ENCODE measurements around the gene RGL4. TPM values are rescaled to one million over a fixed set of nuclear protein-coding genes. Genes with fewer than 3 reads are reported as not detected.

Gene RGL4
- total RNA-seq, 1 donor from 2014 or later: not detected

GRCh38 chr22:23681026-23681809 is 9.6 kb upstream of the RGL4 start:
- no peak for DNase-seq

DNA sequence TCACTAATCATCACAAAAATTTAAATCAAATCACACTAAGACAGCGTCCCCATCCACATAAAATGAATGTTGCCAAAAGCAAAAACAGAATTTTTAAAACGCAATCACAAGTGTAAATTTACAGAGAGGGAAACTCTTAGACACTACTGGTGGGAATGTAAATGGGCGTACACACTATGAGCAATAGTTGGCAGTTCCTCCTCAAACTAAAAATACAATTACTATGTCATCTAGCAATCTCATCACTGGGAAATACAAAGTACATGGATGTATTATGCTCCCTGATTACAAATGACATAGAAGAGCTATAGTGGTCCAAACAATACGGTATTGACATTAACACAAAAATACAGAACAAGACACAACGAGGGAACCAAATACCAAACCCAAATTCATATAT is 8.7 kb upstream of the RGL4 start:
- DNase-seq: no peak

GRCh38 chr22:23682827-23683355 is 7.9 kb upstream of the RGL4 start:
- no peak for DNase-seq

DNA sequence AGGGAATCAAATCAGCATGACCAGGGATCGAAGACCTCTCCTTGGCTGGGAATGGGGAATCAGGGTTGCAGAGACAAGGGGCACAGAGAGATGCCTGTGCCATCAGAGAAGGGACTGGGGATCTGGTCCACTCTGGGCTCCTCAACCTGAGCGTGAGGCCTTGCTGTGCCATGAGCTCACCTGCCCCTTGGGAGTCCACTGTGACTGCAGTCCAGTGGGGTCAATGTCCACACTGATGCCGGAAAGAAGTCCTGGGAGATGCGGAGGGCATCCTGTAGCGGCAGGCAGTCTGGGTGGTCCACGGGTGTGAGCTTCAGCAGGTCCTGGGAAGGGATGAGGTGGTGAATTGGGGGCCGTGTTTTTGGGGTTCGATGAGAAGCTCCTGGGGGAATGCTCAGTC is 7.3 kb upstream of the RGL4 start:
- DNase-seq: no peak

DNA sequence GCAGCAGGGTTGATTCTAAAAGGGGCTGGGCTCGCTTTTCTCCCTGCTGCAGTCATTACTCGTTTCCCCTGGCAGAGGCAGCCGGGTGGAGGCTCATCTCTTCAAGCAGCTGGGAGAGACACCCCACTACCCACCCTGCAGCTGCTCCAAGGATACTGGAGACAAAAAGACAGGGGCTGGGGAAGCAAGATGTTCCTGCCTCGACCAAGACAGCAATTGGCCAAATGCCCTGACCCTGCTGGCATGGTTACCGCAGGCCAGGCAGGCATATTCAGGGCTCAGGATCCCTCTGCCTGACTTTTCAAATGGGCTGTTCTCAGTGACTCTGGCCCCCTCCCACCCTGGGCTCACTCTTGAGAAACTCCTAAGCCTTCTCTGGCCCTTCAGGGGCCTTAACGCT is 6.8 kb upstream of the RGL4 start:
- no peak for DNase-seq

DNA sequence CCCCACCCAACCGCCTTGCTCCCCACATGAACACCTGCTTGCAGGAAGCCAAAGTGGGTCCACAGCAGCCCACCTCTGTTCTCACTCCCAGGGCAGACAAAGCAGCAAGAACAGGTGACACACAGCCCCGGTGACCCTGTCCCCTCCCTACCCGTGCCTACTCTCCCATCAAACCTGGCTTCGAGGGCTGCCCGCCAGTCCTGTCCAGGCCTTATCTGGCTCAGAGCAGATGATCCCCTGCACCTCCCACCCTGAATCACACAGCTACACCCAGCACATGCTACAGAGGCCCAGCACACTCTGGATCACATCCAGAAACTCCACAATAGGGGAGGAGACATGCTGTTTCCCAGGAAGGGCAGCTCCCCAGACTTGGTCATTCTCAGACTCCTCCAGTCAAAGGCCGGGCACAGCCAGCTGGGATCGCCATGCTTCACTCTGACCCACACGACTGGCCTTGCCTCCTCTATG is 6.2 kb upstream of the RGL4 start:
- no peak for DNase-seq

GRCh38 chr22:23685205-23685784 is 5.5 kb upstream of the RGL4 start:
- DNase-seq: no peak

GRCh38 chr22:23686416-23687024 is 4.3 kb upstream of the RGL4 start:
- DNase-seq: no peak

DNA sequence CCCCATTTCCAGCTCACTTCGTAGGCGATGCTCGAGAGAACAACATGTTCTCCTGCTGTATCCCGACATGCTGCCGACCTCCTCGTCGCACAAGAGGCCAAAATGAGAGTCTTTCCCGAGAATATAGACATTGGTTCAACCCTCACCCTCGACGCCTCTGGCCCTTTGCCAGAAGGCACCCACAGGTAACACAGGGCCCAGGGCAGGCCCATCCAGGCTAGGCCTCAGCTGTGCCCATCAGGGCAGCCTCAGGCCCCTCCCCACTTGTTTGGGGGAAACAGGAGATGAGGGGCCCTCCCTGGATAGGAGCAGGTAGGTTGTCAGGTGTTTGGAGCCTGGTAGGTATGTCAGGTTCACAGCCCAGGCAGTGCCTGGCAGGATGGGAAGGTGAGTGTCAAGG is 2.7 kb upstream of the RGL4 start:
- no peak for DNase-seq

DNA sequence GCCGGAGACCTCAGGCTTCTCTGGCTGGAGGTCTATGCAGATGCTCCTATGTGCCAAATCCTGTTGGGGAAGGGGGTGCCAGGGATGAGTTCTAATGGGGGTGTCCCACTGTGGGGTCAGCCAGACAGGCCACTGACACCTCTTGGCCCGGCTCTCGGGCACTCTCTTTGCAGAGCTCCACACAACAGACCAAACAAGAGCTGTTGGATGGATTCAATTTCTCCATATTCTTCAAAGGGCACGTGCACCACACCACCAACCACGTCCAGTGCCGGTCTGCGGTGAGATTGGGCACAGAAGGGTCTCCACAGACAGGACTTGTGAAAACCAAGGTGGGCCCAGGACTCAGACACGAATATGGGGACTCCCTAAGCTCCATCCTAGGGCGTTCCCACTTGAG is 2.2 kb upstream of the RGL4 start:
- DNase-seq: no peak

GRCh38 chr22:23689414-23689813 is 1.4 kb upstream of the RGL4 start:
- no peak for DNase-seq

GRCh38 chr22:23691748-23692423 is 1.1 kb downstream of the RGL4 start:
- DNase-seq: no peak

- DNase-seq: no peak
Measured at GRCh38 chr22:23692598-23693291, 1.9 kb downstream of the RGL4 start.

- no peak for DNase-seq
Measured at GRCh38 chr22:23693979-23694680, 3.3 kb downstream of the RGL4 start.

GRCh38 chr22:23695141-23695540 is 4.3 kb downstream of the RGL4 start:
- no peak for DNase-seq

GRCh38 chr22:23695571-23696325 is 4.9 kb downstream of the RGL4 start:
- DNase-seq: no peak

GRCh38 chr22:23696326-23696851 is 5.6 kb downstream of the RGL4 start:
- DNase-seq: peak; percentile 20

- no peak for DNase-seq
Measured at GRCh38 chr22:23697031-23697970, 6.5 kb downstream of the RGL4 start.

DNA sequence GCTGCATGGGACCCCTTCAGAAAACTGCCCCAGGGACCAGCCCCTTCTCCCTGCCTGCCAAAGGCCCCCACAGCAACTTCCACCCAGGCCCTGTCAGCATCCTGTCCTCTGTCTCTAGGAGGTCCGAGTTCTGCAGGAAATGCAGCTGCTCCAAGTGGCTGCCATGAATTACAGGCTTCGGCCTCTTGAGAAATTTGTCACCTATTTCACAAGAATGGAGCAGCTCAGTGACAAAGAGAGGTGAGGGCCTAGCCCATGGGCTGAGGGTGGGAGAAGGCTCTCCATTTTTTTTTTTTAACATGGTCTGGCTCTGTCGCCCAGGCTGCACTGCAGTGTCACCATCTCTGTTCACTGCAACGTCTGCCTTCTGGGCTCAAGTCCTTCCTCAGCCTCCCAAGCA is 7.3 kb downstream of the RGL4 start:
- no peak for DNase-seq
